HCT116 (cell line): ENCODE results near the gene HLA-B. TPM values are rescaled to one million over a fixed set of nuclear protein-coding genes. Genes with fewer than 3 reads are reported as not detected.

Experiments
- ATAC-seq: fragments of 200-7000 bp; cut with Tn5 transposase; 2 replicates; pipeline ENCODE4 v1.9.1; 2020; ENCODE audit warnings: mild to moderate bottlenecking, moderate library complexity
- BruUV-seq: library from RNA; stranded (reverse); fragments of 400-500 nt; replicated peaks from 2 replicates; lab custom pipeline; 2021; lab: Mats Ljungman, UMichigan
- CTCF ChIA-PET: fragments of 300-600 bp; sonication (Branson Sonifier 250); formaldehyde crosslinking; loops from one replicate; lab custom pipeline; 2021; ENCODE audit warnings: antibody characterized with exemption; lab: Charles Lee
- POLR2A ChIA-PET: fragments of 300-600, 350-600 bp; sonication (Branson Sonifier 250); formaldehyde crosslinking; loops from one replicate; lab custom pipeline; 2021; ENCODE audit warnings: antibody characterized with exemption; lab: Charles Lee
- RAD21 ChIA-PET, 2 experiments: fragments of 300-600 bp; sonication (Branson Sonifier 250); formaldehyde crosslinking; loops; one replicate each; lab custom pipeline; 2023; ENCODE audit warnings: low total read pairs in 2 of 2; ENCODE audit not compliant: uncharacterized antibody in 2 of 2, unreplicated experiment in 2 of 2, low non-redundant PET in 1 of 2; lab: Charles Lee
- DNase-seq: peaks from one replicate; pipeline ENCODE4 v3.0.0-alpha.2; 2010; ENCODE audit warnings: low read depth, low spot score
- H2AFZ ChIP-seq: fragments of 200-600 bp; shearing (Covaris generic), sonication (generic); 2 replicates; pipeline ENCODE4 v1.6.1; 2017; ENCODE audit warnings: low read depth, mixed run types, mixed read lengths, antibody characterized with exemption, low read length; ENCODE audit not compliant: poor library complexity, severe bottlenecking
- H3K27ac ChIP-seq: 2 replicates; pipeline ENCODE4 v1.5.1; 2012; ENCODE audit warnings: low read depth, low read length
- H3K27me3 ChIP-seq: fragments of 200-600 bp; sonication (generic); 2 replicates; pipeline ENCODE4 v1.6.1; 2016; ENCODE audit warnings: mixed run types, low read length, mixed read lengths; ENCODE audit not compliant: insufficient read depth
- H3K36me3 ChIP-seq, 2 experiments: fragments of 200-500 bp in 1 of 2; fragments of 200-600 bp in 1 of 2; sonication (Bioruptor generic) in 1 of 2; sonication (generic) in 1 of 2; 2 replicates each; pipeline versions ENCODE4 v1.5.1 to v1.6.1; 2014 to 2016; ENCODE audit warnings: low read length in 2 of 2, inconsistent platforms in 1 of 2, mixed read lengths in 1 of 2, mixed run types in 1 of 2; ENCODE audit not compliant: insufficient read depth in 2 of 2, control insufficient read depth in 1 of 2
- H3K4me1 ChIP-seq, 2 experiments: fragments of 200-600 bp in 1 of 2; sonication (generic) in 1 of 2; 2 replicates each; pipeline versions ENCODE4 v1.5.1 to v1.6.1; 2012 to 2017; ENCODE audit warnings: low read length in 2 of 2, inconsistent platforms in 1 of 2, mild to moderate bottlenecking in 1 of 2, mixed read lengths in 1 of 2, mixed run types in 1 of 2, moderate library complexity in 1 of 2; ENCODE audit not compliant: insufficient read depth in 2 of 2, control insufficient read depth in 1 of 2
- H3K4me2 ChIP-seq: fragments of 200-600 bp; sonication (generic); 2 replicates; pipeline ENCODE4 v1.6.1; 2017; ENCODE audit warnings: mixed run types, low read length, mixed read lengths
- H3K4me3 ChIP-seq, 2 experiments: fragments of 200-600 bp in 1 of 2; sonication (generic) in 1 of 2; replicated peaks in 1 of 2; 2 replicates each; pipeline ENCODE4 v1.5.1; 2011 to 2016; ENCODE audit warnings: low read length in 2 of 2, control low read depth in 1 of 2, low read depth in 1 of 2, mild to moderate bottlenecking in 1 of 2, mixed read lengths in 1 of 2, mixed run types in 1 of 2
- H3K79me2 ChIP-seq: fragments of 200-600 bp; sonication (generic); 2 replicates; pipeline ENCODE4 v1.6.1; 2017; ENCODE audit warnings: mild to moderate bottlenecking, mixed run types, low read length, moderate library complexity, mixed read lengths; ENCODE audit not compliant: insufficient read depth
- H3K9ac ChIP-seq: fragments of 200-600 bp; sonication (generic); 2 replicates; pipeline ENCODE4 v1.6.1; 2016; ENCODE audit warnings: low read length, mixed read lengths
- H3K9me2 ChIP-seq: fragments of 200-600 bp; sonication (generic), shearing (Covaris generic); 2 replicates; pipeline ENCODE4 v1.6.1; 2017; ENCODE audit warnings: mixed run types, mild to moderate bottlenecking, moderate library complexity; ENCODE audit not compliant: insufficient read depth
- H3K9me3 ChIP-seq, 2 experiments: fragments of 200-500 bp in 1 of 2; fragments of 200-600 bp in 1 of 2; sonication (Bioruptor generic) in 1 of 2; sonication (generic) in 1 of 2; 2 replicates each; pipeline ENCODE4 v1.6.1; 2014 to 2017; ENCODE audit warnings: low read length in 2 of 2, mixed read lengths in 2 of 2, inconsistent platforms in 1 of 2, low read depth in 1 of 2, mild to moderate bottlenecking in 1 of 2, mixed run types in 1 of 2, moderate library complexity in 1 of 2; ENCODE audit not compliant: control insufficient read depth in 1 of 2, insufficient read depth in 1 of 2
- H4K20me1 ChIP-seq: fragments of 200-600 bp; sonication (generic), shearing (Covaris generic); 2 replicates; pipeline ENCODE4 v1.6.1; 2017; ENCODE audit warnings: mixed run types, mild to moderate bottlenecking, moderate library complexity; ENCODE audit not compliant: insufficient read depth
- CBX3 ChIP-seq: IDR thresholded peaks from 2 replicates; pipeline ENCODE4 v1.6.1; 2012; ENCODE audit warnings: low read depth
- POLR2A ChIP-seq: IDR thresholded peaks from 2 replicates; pipeline ENCODE4 v1.7.0; 2011; ENCODE audit warnings: borderline replicate concordance; ENCODE audit not compliant: insufficient read depth, insufficient read length; ENCODE audit errors: extremely low read depth
- ZFX ChIP-seq: fragments of 450-650 bp; IDR thresholded peaks from 2 replicates; pipeline ENCODE4 v1.6.1; 2017
- intact Hi-C: fragments of 100-400 bp; cut with micrococcal nuclease; formaldehyde crosslinking; loops from 2 replicates; pipeline ENCODE4 v1.10.0; 2022
- total RNA-seq: library from RNA; stranded (reverse); gene quantifications from one replicate; pipeline ENCODE4 v1.2.1, GENCODE V29; 2021; ENCODE audit not compliant: unreplicated experiment
- TF ChIP-seq, protein P1 (sequence below), 3 experiments: fragments of 200-600 bp in 1 of 3; sonication (generic) in 1 of 3; IDR thresholded peaks in 2 of 3; conservative IDR thresholded peaks in 1 of 3; 2 replicates each; pipeline ENCODE4 v1.5.1; 2012 to 2017; ENCODE audit warnings: low read depth in 2 of 3, low read length in 2 of 3, antibody characterized with exemption in 1 of 3, borderline replicate concordance in 1 of 3, control low read depth in 1 of 3, mild to moderate bottlenecking in 1 of 3, mixed read lengths in 1 of 3, mixed run types in 1 of 3, moderate library complexity in 1 of 3; ENCODE audit not compliant: insufficient read depth in 1 of 3
- TF ChIP-seq, protein P2 (sequence below): IDR thresholded peaks from 2 replicates; pipeline ENCODE4 v1.6.1; 2011; ENCODE audit warnings: mild to moderate bottlenecking, low read length, moderate library complexity; ENCODE audit not compliant: insufficient replicate concordance; ENCODE audit errors: extremely low read depth

The HLA-B gene
- total RNA-seq, 1 experiment from 2014 or later: 381 TPM

DNA sequence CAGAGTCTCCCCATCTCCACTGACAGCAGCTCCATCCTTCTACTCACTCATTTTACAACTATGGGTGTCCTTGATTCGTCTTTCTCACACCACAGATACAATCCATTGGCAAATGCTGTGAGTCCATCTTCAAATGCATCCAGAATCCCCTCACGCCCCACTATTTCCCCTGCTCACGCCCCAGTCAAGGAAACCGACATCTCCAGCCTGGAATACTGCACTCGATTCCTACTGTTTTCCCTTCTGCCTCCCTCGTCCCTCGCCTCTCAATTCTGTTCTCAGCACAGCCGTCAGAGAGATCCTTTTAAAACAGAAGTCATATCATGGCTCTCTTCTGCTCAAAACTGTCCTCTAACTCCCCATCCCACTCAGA is 4.7 kb downstream of the HLA-B start:
- no peak overlapping the region for H3K9ac ChIP-seq
- no peak overlapping the region for H3K27ac ChIP-seq
- H3K36me3 ChIP-seq: no peaks in the 10 kb centered on the region; a peak in 2 of 4 replicates
- ChIA-PET POLR2A (no interaction called here), RAD21 (no interaction called here), CTCF (no interaction called here)
- H4K20me1 ChIP-seq: no peaks in the 10 kb centered on the region
- BruUV-seq: no TSS peak
- no peak overlapping the region for H3K4me2 ChIP-seq
- DNase-seq: no peak
- no peak for ATAC-seq
- H2AFZ ChIP-seq: no peak overlapping the region
- no peaks in the 10 kb centered on the region for H3K9me3 ChIP-seq
- no peaks in the 10 kb centered on the region for H3K27me3 ChIP-seq
- H3K9me2 ChIP-seq: no peaks in the 10 kb centered on the region
- intact Hi-C loops: loop anchor here (5.0 kb wide), 1 partner anchor 85 kb away; no protein-coding TSS in a partner anchor
- TF ChIP-seq, protein P1, sequence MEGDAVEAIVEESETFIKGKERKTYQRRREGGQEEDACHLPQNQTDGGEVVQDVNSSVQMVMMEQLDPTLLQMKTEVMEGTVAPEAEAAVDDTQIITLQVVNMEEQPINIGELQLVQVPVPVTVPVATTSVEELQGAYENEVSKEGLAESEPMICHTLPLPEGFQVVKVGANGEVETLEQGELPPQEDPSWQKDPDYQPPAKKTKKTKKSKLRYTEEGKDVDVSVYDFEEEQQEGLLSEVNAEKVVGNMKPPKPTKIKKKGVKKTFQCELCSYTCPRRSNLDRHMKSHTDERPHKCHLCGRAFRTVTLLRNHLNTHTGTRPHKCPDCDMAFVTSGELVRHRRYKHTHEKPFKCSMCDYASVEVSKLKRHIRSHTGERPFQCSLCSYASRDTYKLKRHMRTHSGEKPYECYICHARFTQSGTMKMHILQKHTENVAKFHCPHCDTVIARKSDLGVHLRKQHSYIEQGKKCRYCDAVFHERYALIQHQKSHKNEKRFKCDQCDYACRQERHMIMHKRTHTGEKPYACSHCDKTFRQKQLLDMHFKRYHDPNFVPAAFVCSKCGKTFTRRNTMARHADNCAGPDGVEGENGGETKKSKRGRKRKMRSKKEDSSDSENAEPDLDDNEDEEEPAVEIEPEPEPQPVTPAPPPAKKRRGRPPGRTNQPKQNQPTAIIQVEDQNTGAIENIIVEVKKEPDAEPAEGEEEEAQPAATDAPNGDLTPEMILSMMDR (IDR thresholded peaks at IDR 0.05 in 2 of 3, conservative IDR thresholded peaks at IDR 0.05 in 1 of 3; ENCODE audit: borderline replicate concordance in 1 of 3, insufficient read depth in 1 of 3, low read depth in 2 of 3, low read length in 2 of 3): no peak
- no peak for TF ChIP-seq CBX3
- no peak for TF ChIP-seq ZFX
- TF ChIP-seq, protein P2, sequence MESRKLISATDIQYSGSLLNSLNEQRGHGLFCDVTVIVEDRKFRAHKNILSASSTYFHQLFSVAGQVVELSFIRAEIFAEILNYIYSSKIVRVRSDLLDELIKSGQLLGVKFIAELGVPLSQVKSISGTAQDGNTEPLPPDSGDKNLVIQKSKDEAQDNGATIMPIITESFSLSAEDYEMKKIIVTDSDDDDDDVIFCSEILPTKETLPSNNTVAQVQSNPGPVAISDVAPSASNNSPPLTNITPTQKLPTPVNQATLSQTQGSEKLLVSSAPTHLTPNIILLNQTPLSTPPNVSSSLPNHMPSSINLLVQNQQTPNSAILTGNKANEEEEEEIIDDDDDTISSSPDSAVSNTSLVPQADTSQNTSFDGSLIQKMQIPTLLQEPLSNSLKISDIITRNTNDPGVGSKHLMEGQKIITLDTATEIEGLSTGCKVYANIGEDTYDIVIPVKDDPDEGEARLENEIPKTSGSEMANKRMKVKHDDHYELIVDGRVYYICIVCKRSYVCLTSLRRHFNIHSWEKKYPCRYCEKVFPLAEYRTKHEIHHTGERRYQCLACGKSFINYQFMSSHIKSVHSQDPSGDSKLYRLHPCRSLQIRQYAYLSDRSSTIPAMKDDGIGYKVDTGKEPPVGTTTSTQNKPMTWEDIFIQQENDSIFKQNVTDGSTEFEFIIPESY: no peak
- no peak for TF ChIP-seq POLR2A
- H3K79me2 ChIP-seq: no peaks in the 10 kb centered on the region
- H3K4me3 ChIP-seq: no peak overlapping the region
- no peaks in the 10 kb centered on the region for H3K4me1 ChIP-seq
